HepG2 (cell line): Measurements from ENCODE around the gene PSMB10. TPM values are rescaled to one million over a fixed set of nuclear protein-coding genes. Genes with fewer than 3 reads are reported as not detected.
A peak's percentile ranks its signal among the peaks of the same experiment; 100 is the strongest.

Experiments used
- MYC ChIP-seq: sonication (generic); formaldehyde crosslinking; IDR thresholded peaks from 2 replicates; pipeline ENCODE4 v1.9.0; 2021; ENCODE audit warnings: missing genetic modification reagents, borderline replicate concordance
- NBN ChIP-seq: fragments of 450-650 bp; conservative IDR thresholded peaks from 2 replicates; pipeline ENCODE4 v1.6.1; 2017
- POLR2AphosphoS5 ChIP-seq: IDR thresholded peaks from 2 replicates; pipeline ENCODE4 v1.6.1; 2012; ENCODE audit warnings: low read depth, low read length
- RAD21 ChIP-seq: fragments of 450-650 bp; formaldehyde crosslinking; IDR thresholded peaks from 2 replicates; pipeline ENCODE4 v1.5.0; 2020; ENCODE audit warnings: mild to moderate bottlenecking
- REPIN1 ChIP-seq: sonication (generic); formaldehyde crosslinking; IDR thresholded peaks from 2 replicates; pipeline ENCODE4 v1.8.0; 2022; ENCODE audit warnings: missing genetic modification reagents, low read depth, mild to moderate bottlenecking, borderline replicate concordance
- RXRA ChIP-seq: sonication (generic); formaldehyde crosslinking; IDR thresholded peaks from 2 replicates; pipeline ENCODE4 v1.5.1; 2020; ENCODE audit warnings: missing genetic modification reagents
- TBL1XR1 ChIP-seq: fragments of 150-350 bp; IDR thresholded peaks from 2 replicates; pipeline ENCODE4 v1.6.1; 2014; ENCODE audit warnings: borderline replicate concordance, low read length; ENCODE audit not compliant: partially characterized antibody
- ZBTB3 ChIP-seq: sonication (generic); formaldehyde crosslinking; IDR thresholded peaks from 2 replicates; pipeline ENCODE4 v1.4.0; 2020; ENCODE audit warnings: low read depth, mild to moderate bottlenecking, moderate library complexity, missing genetic modification reagents, borderline replicate concordance
- ZNF12 ChIP-seq: sonication (generic); formaldehyde crosslinking; IDR thresholded peaks from 2 replicates; pipeline ENCODE4 v1.5.0; 2020; ENCODE audit warnings: missing genetic modification reagents
- ZNF207 ChIP-seq: fragments of 450-650 bp; IDR thresholded peaks from 2 replicates; pipeline ENCODE4 v1.6.1; 2016; ENCODE audit warnings: antibody characterized with exemption, borderline replicate concordance
- ZNF83 ChIP-seq: sonication (generic); formaldehyde crosslinking; IDR thresholded peaks from 2 replicates; pipeline ENCODE4 v1.4.0; 2020; ENCODE audit warnings: missing genetic modification reagents, mild to moderate bottlenecking, borderline replicate concordance
- polyA plus RNA-seq, 8 experiments: library from polyadenylated mRNA; depleted of rRNA in 3 of 8; stranded (reverse) in 7 of 8; unstranded in 1 of 8; fragments of >200 nt; fragmentation: Illumina TruSeq in 4 of 8; extraction: Trizol in 4 of 8; gene quantifications; 2 replicates each; pipeline versions ENCODE4 v1.2.1 to v1.2.3, GENCODE V29; 2011 to 2016; ENCODE audit warnings: low read depth in 4 of 8, missing spikeins in 1 of 8, mixed read lengths in 1 of 8; ENCODE audit not compliant: insufficient read depth in 1 of 8
- total RNA-seq, 5 experiments: library from RNA; depleted of rRNA; stranded (reverse); fragments of >200 nt; fragmentation: Illumina TruSeq; extraction: Trizol; gene quantifications; 2 replicates each; pipeline ENCODE4 v1.2.3, GENCODE V29; 2016; ENCODE audit warnings: low read depth in 1 of 5
- TF ChIP-seq, protein P1 (sequence below): sonication (generic); formaldehyde crosslinking; IDR thresholded peaks from 2 replicates; pipeline ENCODE4 v1.4.0; 2020; ENCODE audit warnings: mild to moderate bottlenecking, missing genetic modification reagents, borderline replicate concordance
- TF ChIP-seq, protein P2 (sequence below): sonication (generic); formaldehyde crosslinking; IDR thresholded peaks from 2 replicates; pipeline ENCODE4 v1.4.0; 2020; ENCODE audit warnings: missing genetic modification reagents, borderline replicate concordance
- TF ChIP-seq, protein P3 (sequence below): sonication (generic); formaldehyde crosslinking; IDR thresholded peaks from 2 replicates; pipeline ENCODE4 v1.4.0; 2020; ENCODE audit warnings: mild to moderate bottlenecking, low read depth, missing genetic modification reagents
- TF ChIP-seq, protein P4 (sequence below): sonication (generic); formaldehyde crosslinking; conservative IDR thresholded peaks from 2 replicates; pipeline ENCODE4 v1.8.0; 2022; ENCODE audit warnings: missing genetic modification reagents

Gene PSMB10
- total and polyA plus RNA-seq, 2 of the 13 experiments (the other 11 are each of a cell fraction or from before 2014, with no cell fraction given) = 12.7 to 65.9 TPM

DNA sequence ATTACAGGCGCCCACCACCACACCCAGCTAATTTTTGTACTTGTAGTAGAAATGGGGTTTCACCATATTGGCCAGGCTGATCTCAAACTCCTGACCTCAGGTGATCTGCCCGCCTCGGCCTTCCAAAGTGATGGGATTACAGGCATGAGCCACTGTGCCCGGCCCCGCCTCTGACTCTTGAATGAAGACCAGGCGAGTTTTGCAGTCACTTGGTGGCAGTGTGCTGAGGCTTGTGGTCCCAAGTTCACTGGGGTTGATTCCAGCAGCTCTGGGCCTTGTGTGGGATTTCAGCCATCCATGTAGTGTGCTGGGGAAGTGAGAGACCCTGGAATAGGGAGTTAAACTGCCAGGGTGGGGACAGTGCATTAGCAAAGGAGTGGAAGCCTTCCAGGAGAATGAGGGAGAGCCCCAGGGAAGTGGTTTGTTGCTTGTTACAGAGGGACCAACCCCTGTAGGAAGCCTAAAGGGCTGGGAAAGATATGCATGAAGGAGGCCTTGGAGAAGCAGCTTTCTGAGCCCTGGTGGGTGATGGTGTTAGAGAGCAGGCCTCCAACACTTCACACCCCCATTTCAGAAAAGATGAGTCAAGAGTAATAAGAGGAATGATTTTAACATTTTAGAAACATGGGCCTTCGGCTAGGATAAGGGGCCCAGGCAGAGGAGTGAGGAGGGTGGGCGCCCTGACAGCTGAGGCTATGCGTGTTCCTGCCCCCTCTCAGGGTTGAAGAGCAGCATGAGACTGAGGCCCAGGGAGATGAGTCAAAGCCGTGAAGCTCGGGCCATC is 29.1 kb downstream of the PSMB10 start (continued):
- TF ChIP-seq, protein P1, sequence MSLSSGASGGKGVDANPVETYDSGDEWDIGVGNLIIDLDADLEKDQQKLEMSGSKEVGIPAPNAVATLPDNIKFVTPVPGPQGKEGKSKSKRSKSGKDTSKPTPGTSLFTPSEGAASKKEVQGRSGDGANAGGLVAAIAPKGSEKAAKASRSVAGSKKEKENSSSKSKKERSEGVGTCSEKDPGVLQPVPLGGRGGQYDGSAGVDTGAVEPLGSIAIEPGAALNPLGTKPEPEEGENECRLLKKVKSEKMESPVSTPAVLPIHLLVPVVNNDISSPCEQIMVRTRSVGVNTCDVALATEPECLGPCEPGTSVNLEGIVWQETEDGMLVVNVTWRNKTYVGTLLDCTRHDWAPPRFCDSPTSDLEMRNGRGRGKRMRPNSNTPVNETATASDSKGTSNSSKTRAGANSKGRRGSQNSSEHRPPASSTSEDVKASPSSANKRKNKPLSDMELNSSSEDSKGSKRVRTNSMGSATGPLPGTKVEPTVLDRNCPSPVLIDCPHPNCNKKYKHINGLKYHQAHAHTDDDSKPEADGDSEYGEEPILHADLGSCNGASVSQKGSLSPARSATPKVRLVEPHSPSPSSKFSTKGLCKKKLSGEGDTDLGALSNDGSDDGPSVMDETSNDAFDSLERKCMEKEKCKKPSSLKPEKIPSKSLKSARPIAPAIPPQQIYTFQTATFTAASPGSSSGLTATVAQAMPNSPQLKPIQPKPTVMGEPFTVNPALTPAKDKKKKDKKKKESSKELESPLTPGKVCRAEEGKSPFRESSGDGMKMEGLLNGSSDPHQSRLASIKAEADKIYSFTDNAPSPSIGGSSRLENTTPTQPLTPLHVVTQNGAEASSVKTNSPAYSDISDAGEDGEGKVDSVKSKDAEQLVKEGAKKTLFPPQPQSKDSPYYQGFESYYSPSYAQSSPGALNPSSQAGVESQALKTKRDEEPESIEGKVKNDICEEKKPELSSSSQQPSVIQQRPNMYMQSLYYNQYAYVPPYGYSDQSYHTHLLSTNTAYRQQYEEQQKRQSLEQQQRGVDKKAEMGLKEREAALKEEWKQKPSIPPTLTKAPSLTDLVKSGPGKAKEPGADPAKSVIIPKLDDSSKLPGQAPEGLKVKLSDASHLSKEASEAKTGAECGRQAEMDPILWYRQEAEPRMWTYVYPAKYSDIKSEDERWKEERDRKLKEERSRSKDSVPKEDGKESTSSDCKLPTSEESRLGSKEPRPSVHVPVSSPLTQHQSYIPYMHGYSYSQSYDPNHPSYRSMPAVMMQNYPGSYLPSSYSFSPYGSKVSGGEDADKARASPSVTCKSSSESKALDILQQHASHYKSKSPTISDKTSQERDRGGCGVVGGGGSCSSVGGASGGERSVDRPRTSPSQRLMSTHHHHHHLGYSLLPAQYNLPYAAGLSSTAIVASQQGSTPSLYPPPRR (CRISPR knock-in tag) = no peak
- TF ChIP-seq POLR2AphosphoS5 = no peak
- no peak for TF ChIP-seq TBL1XR1
- no peak for TF ChIP-seq ZNF12 (CRISPR knock-in tag)
- TF ChIP-seq ZNF207 = no peak
- TF ChIP-seq REPIN1 (CRISPR knock-in tag) = no peak
- TF ChIP-seq, protein P2, sequence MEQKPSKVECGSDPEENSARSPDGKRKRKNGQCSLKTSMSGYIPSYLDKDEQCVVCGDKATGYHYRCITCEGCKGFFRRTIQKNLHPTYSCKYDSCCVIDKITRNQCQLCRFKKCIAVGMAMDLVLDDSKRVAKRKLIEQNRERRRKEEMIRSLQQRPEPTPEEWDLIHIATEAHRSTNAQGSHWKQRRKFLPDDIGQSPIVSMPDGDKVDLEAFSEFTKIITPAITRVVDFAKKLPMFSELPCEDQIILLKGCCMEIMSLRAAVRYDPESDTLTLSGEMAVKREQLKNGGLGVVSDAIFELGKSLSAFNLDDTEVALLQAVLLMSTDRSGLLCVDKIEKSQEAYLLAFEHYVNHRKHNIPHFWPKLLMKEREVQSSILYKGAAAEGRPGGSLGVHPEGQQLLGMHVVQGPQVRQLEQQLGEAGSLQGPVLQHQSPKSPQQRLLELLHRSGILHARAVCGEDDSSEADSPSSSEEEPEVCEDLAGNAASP (CRISPR knock-in tag) = no peak
- TF ChIP-seq MYC (CRISPR knock-in tag) = no peak
- TF ChIP-seq ZNF83 (CRISPR knock-in tag) = 0 out of 2 replicates have a peak, but pooled peaks have one; percentile 42
- TF ChIP-seq, protein P3, sequence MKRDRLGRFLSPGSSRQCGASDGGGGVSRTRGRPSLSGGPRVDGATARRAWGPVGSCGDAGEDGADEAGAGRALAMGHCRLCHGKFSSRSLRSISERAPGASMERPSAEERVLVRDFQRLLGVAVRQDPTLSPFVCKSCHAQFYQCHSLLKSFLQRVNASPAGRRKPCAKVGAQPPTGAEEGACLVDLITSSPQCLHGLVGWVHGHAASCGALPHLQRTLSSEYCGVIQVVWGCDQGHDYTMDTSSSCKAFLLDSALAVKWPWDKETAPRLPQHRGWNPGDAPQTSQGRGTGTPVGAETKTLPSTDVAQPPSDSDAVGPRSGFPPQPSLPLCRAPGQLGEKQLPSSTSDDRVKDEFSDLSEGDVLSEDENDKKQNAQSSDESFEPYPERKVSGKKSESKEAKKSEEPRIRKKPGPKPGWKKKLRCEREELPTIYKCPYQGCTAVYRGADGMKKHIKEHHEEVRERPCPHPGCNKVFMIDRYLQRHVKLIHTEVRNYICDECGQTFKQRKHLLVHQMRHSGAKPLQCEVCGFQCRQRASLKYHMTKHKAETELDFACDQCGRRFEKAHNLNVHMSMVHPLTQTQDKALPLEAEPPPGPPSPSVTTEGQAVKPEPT (CRISPR knock-in tag) = no peak
- TF ChIP-seq, protein P4, sequence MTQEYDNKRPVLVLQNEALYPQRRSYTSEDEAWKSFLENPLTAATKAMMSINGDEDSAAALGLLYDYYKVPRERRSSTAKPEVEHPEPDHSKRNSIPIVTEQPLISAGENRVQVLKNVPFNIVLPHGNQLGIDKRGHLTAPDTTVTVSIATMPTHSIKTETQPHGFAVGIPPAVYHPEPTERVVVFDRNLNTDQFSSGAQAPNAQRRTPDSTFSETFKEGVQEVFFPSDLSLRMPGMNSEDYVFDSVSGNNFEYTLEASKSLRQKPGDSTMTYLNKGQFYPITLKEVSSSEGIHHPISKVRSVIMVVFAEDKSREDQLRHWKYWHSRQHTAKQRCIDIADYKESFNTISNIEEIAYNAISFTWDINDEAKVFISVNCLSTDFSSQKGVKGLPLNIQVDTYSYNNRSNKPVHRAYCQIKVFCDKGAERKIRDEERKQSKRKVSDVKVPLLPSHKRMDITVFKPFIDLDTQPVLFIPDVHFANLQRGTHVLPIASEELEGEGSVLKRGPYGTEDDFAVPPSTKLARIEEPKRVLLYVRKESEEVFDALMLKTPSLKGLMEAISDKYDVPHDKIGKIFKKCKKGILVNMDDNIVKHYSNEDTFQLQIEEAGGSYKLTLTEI (CRISPR knock-in tag) = no peak
- no peak for TF ChIP-seq ZBTB3 (CRISPR knock-in tag)
- no peak for TF ChIP-seq NBN
- 0 out of 2 replicates have a peak, but pooled peaks have one; percentile 9 for TF ChIP-seq RAD21 (CRISPR knock-in tag)
- TF ChIP-seq RXRA (CRISPR knock-in tag) = peak; percentile 19; the same call in 1 of the 2 replicates
